Loucy (cell line): ENCODE results near the gene MCTP2.
"Not testable (repeated sequence)": the region's sequence is repeated elsewhere in the genome, so short reads cannot be mapped to it uniquely, and the experiment has no call there.

Experiments used
- H2AFZ ChIP-seq: fragments of 200-600 bp; sonication (generic); 2 replicates; pipeline ENCODE4 v1.6.0; 2016; ENCODE audit warnings: antibody characterized with exemption, mild to moderate bottlenecking, low read length, moderate library complexity
- H3F3A ChIP-seq: fragments of 200-600 bp; 2 replicates; pipeline ENCODE4 v1.6.0; 2016; ENCODE audit warnings: antibody characterized with exemption, low read depth, mild to moderate bottlenecking
- H3K27me3 ChIP-seq: fragments of 200-600 bp; sonication (generic); 2 replicates; pipeline ENCODE4 v1.6.1; 2014; ENCODE audit warnings: low read length, mild to moderate bottlenecking; ENCODE audit not compliant: insufficient read depth, poor library complexity, severe bottlenecking
- H3K36me3 ChIP-seq: fragments of 200-600 bp; sonication (generic); 2 replicates; pipeline ENCODE4 v1.6.1; 2016; ENCODE audit warnings: low read length; ENCODE audit not compliant: insufficient read depth
- H3K4me1 ChIP-seq: fragments of 200-600 bp; sonication (generic); 2 replicates; pipeline ENCODE4 v1.5.1; 2014; ENCODE audit warnings: low read length, mild to moderate bottlenecking; ENCODE audit not compliant: insufficient read depth, poor library complexity, severe bottlenecking
- H3K4me2 ChIP-seq: fragments of 200-600 bp; sonication (generic); 2 replicates; pipeline ENCODE4 v1.6.0; 2014; ENCODE audit warnings: antibody characterized with exemption, low read length, low read depth, mild to moderate bottlenecking; ENCODE audit not compliant: poor library complexity, severe bottlenecking
- H3K4me3 ChIP-seq: fragments of 200-600 bp; sonication (generic); 2 replicates; pipeline ENCODE4 v1.5.1; 2014; ENCODE audit warnings: low read length, mild to moderate bottlenecking, mixed read lengths; ENCODE audit not compliant: poor library complexity, severe bottlenecking
- H3K79me2 ChIP-seq: fragments of 200-600 bp; sonication (generic); 2 replicates; pipeline ENCODE4 v1.6.1; 2014; ENCODE audit warnings: low read length; ENCODE audit not compliant: insufficient read depth
- H3K9ac ChIP-seq: fragments of 200-600 bp; sonication (generic); 2 replicates; pipeline ENCODE4 v1.6.0; 2014; ENCODE audit warnings: mild to moderate bottlenecking, low read depth, low read length, moderate library complexity; ENCODE audit not compliant: poor library complexity, severe bottlenecking
- H3K9me2 ChIP-seq: fragments of 200-600 bp; sonication (generic); replicated peaks from 2 replicates; pipeline ENCODE4 v1.6.1; 2016; ENCODE audit warnings: low read depth, low read length, mixed read lengths
- H3K9me3 ChIP-seq: fragments of 200-600 bp; sonication (generic); 2 replicates; pipeline ENCODE4 v1.6.1; 2014; ENCODE audit warnings: mild to moderate bottlenecking, antibody characterized with exemption, low read length, low read depth; ENCODE audit not compliant: insufficient read depth
- H4K20me1 ChIP-seq: fragments of 200-600 bp; sonication (generic); 2 replicates; pipeline ENCODE4 v1.6.0; 2014; ENCODE audit warnings: antibody characterized with exemption, low read length, mild to moderate bottlenecking; ENCODE audit not compliant: insufficient read depth, poor library complexity, severe bottlenecking
- EZH2phosphoT487 ChIP-seq: fragments of 200-600 bp; IDR thresholded peaks from 2 replicates; pipeline ENCODE4 v1.6.1; 2018; ENCODE audit warnings: antibody characterized with exemption, mild to moderate bottlenecking, moderate library complexity, borderline replicate concordance
- TF ChIP-seq, protein P1 (sequence below): fragments of 200-600 bp; sonication (generic); conservative IDR thresholded peaks from 2 replicates; pipeline ENCODE4 v1.5.1; 2014; ENCODE audit warnings: mild to moderate bottlenecking, antibody characterized with exemption, low read length

Gene MCTP2

GRCh38 chr15:94487635-94488034 is 256.3 kb downstream of the MCTP2 start:
- H3K4me2 ChIP-seq = no peak overlapping the region
- TF ChIP-seq, protein P1, sequence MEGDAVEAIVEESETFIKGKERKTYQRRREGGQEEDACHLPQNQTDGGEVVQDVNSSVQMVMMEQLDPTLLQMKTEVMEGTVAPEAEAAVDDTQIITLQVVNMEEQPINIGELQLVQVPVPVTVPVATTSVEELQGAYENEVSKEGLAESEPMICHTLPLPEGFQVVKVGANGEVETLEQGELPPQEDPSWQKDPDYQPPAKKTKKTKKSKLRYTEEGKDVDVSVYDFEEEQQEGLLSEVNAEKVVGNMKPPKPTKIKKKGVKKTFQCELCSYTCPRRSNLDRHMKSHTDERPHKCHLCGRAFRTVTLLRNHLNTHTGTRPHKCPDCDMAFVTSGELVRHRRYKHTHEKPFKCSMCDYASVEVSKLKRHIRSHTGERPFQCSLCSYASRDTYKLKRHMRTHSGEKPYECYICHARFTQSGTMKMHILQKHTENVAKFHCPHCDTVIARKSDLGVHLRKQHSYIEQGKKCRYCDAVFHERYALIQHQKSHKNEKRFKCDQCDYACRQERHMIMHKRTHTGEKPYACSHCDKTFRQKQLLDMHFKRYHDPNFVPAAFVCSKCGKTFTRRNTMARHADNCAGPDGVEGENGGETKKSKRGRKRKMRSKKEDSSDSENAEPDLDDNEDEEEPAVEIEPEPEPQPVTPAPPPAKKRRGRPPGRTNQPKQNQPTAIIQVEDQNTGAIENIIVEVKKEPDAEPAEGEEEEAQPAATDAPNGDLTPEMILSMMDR = no peak
- no peak for TF ChIP-seq EZH2phosphoT487

GRCh38 chr15:94493176-94493575 is 261.8 kb downstream of the MCTP2 start:
- TF ChIP-seq EZH2phosphoT487 = no peak
- no peaks in the 10 kb centered on the region for H3K27me3 ChIP-seq
- H4K20me1 ChIP-seq = no peaks in the 10 kb centered on the region
- no peaks in the 10 kb centered on the region for H3K4me1 ChIP-seq
- H3K4me3 ChIP-seq = no peak overlapping the region
- H3K9ac ChIP-seq = no peak overlapping the region
- no peak overlapping the region for H3K4me2 ChIP-seq
- H3K9me2 ChIP-seq = no peaks in the 10 kb centered on the region
- no peak overlapping the region for H2AFZ ChIP-seq
- H3F3A ChIP-seq = no peaks in the 10 kb centered on the region
- no peaks in the 10 kb centered on the region for H3K36me3 ChIP-seq
- no peaks in the 10 kb centered on the region for H3K79me2 ChIP-seq
- H3K9me3 ChIP-seq = no peaks in the 10 kb centered on the region

More at GRCh38 chr15:94487635-94488034, 256.3 kb downstream of the MCTP2 start:
- Histone ChIP-seq H2AFZ (no peak overlapping the region), H3K4me3 (no peak overlapping the region), H3K79me2 (no peaks in the 10 kb centered on the region), H3K4me1 (no peaks in the 10 kb centered on the region), H3K27me3 (no peaks in the 10 kb centered on the region), H3K36me3 (peaks cover 9% of the 10 kb centered on the region; the same call in 1 of the 2 replicates), H4K20me1 (no peaks in the 10 kb centered on the region), H3K9me2 (no peaks in the 10 kb centered on the region), H3F3A (no peaks in the 10 kb centered on the region), H3K9me3 (no peaks in the 10 kb centered on the region), H3K9ac (no peak overlapping the region)

GRCh38 chr15:94493586-94493985 is 262.2 kb downstream of the MCTP2 start:
- H4K20me1 ChIP-seq, H3K4me3 ChIP-seq, H2AFZ ChIP-seq, H3K79me2 ChIP-seq, H3K36me3 ChIP-seq, H3K9me2 ChIP-seq, H3K9ac ChIP-seq, H3K9me3 ChIP-seq, H3K27me3 ChIP-seq, H3K4me1 ChIP-seq, H3F3A ChIP-seq, H3K4me2 ChIP-seq: not testable (repeated sequence)

GRCh38 chr15:94494732-94495131 is 263.4 kb downstream of the MCTP2 start:
- H3F3A ChIP-seq = no peaks in the 10 kb centered on the region
- no peak overlapping the region for H3K4me3 ChIP-seq
- H3K36me3 ChIP-seq = no peaks in the 10 kb centered on the region
- no peak overlapping the region for H3K4me2 ChIP-seq
- H4K20me1 ChIP-seq = no peaks in the 10 kb centered on the region
- no peaks in the 10 kb centered on the region for H3K27me3 ChIP-seq
- H3K9ac ChIP-seq = no peak overlapping the region
- H3K79me2 ChIP-seq = no peaks in the 10 kb centered on the region
- H3K9me2 ChIP-seq = no peaks in the 10 kb centered on the region
- TF ChIP-seq, protein P1 = no peak
- no peak for TF ChIP-seq EZH2phosphoT487
- no peak overlapping the region for H2AFZ ChIP-seq
- no peaks in the 10 kb centered on the region for H3K4me1 ChIP-seq
- H3K9me3 ChIP-seq = no peaks in the 10 kb centered on the region
